Fibroblast of lung (primary cell): ENCODE data around the gene GSG1. TPM values are rescaled to one million over a fixed set of nuclear protein-coding genes. Genes with fewer than 3 reads are reported as not detected.
"Not testable (repeated sequence)": the region's sequence is repeated elsewhere in the genome, so short reads cannot be mapped to it uniquely, and the experiment has no call there.

ENCODE experiments used
- DNase-seq, 2 donors: peaks; one replicate each; pipeline versions ENCODE4 v3.0.0 to v3.0.0-alpha.2; 2010; ENCODE audit warnings: low read depth in 2 of 2
- H2AFZ ChIP-seq: 2 replicates; pipeline ENCODE4 v1.5.1; 2012; ENCODE audit warnings: low read length, control low read depth, inconsistent platforms
- H3K27ac ChIP-seq: 2 replicates; pipeline ENCODE4 v1.5.1; 2011; ENCODE audit warnings: low read length, control low read depth; ENCODE audit not compliant: insufficient read depth
- H3K27me3 ChIP-seq: 2 replicates; pipeline ENCODE4 v1.5.1; 2011; ENCODE audit warnings: mild to moderate bottlenecking, low read length; ENCODE audit not compliant: control insufficient read depth, insufficient read depth
- H3K36me3 ChIP-seq: 2 replicates; pipeline ENCODE4 v1.5.1; 2011; ENCODE audit warnings: low read length; ENCODE audit not compliant: control insufficient read depth, insufficient read depth
- H3K4me1 ChIP-seq: 2 replicates; pipeline ENCODE4 v1.5.1; 2011; ENCODE audit warnings: low read length; ENCODE audit not compliant: control insufficient read depth, insufficient read depth; ENCODE audit errors: extremely low read depth
- H3K4me2 ChIP-seq: 2 replicates; pipeline ENCODE4 v1.5.1; 2011; ENCODE audit warnings: low read length, control low read depth; ENCODE audit not compliant: insufficient read depth; ENCODE audit errors: extremely low read depth
- H3K4me3 ChIP-seq, 4 experiments: fragments of 200-600 bp in 1 of 4; sonication (generic) in 1 of 4; replicated peaks in 1 of 4; 2 replicates each; pipeline ENCODE4 v1.5.1; 2011 to 2016; ENCODE audit warnings: low read length in 4 of 4, low read depth in 3 of 4, mild to moderate bottlenecking in 3 of 4, control low read depth in 2 of 4, inconsistent platforms in 1 of 4, mixed read lengths in 1 of 4; ENCODE audit not compliant: insufficient read depth in 1 of 4; ENCODE audit errors: control extremely low read depth in 1 of 4
- H3K79me2 ChIP-seq: 2 replicates; pipeline ENCODE4 v1.5.1; 2012; ENCODE audit warnings: mild to moderate bottlenecking, low read length, inconsistent platforms; ENCODE audit not compliant: control insufficient read depth, insufficient read depth
- H3K9ac ChIP-seq: 2 replicates; pipeline ENCODE4 v1.5.1; 2011; ENCODE audit warnings: mild to moderate bottlenecking, low read length, control low read depth; ENCODE audit not compliant: insufficient read depth
- H3K9me3 ChIP-seq: 2 replicates; pipeline ENCODE4 v1.5.1; 2012; ENCODE audit warnings: low read depth, low read length; ENCODE audit not compliant: control insufficient read depth, insufficient read depth
- H4K20me1 ChIP-seq: 2 replicates; pipeline ENCODE4 v1.5.1; 2011; ENCODE audit warnings: low read length; ENCODE audit not compliant: control insufficient read depth, insufficient read depth; ENCODE audit errors: extremely low read depth
- CTCF ChIP-seq, 2 donors: IDR thresholded peaks in 1 of 2; conservative IDR thresholded peaks in 1 of 2; 1 replicate in 1 of 2; 2 replicates in 1 of 2; pipeline ENCODE4 v1.5.1; 2011 to 2012; ENCODE audit warnings: low read length in 2 of 2, control low read depth in 1 of 2, inconsistent platforms in 1 of 2, low read depth in 1 of 2, mild to moderate bottlenecking in 1 of 2
- EZH2 ChIP-seq: IDR thresholded peaks from 2 replicates; pipeline ENCODE4 v1.5.1; 2012; ENCODE audit warnings: low read length, control low read depth, mild to moderate bottlenecking; ENCODE audit errors: missing control alignments
- polyA plus RNA-seq, 2 donors: library from polyadenylated mRNA; depleted of rRNA in 1 of 2; stranded (reverse) in 1 of 2; unstranded in 1 of 2; fragments of >200 nt; gene quantifications; 2 replicates each; pipeline ENCODE4 v1.2.1, GENCODE V29; 2011 to 2012; ENCODE audit warnings: missing spikeins in 1 of 2
- total RNA-seq: library from RNA; depleted of rRNA; stranded (reverse); fragments of >200 nt; gene quantifications from 2 replicates; pipeline ENCODE4 v1.2.1, GENCODE V29; 2014

GSG1 gene
- total and polyA plus RNA-seq, 2 donors (not counting 1 experiment from before 2014, with no cell fraction given), result 0.66 to 0.93 TPM

DNA sequence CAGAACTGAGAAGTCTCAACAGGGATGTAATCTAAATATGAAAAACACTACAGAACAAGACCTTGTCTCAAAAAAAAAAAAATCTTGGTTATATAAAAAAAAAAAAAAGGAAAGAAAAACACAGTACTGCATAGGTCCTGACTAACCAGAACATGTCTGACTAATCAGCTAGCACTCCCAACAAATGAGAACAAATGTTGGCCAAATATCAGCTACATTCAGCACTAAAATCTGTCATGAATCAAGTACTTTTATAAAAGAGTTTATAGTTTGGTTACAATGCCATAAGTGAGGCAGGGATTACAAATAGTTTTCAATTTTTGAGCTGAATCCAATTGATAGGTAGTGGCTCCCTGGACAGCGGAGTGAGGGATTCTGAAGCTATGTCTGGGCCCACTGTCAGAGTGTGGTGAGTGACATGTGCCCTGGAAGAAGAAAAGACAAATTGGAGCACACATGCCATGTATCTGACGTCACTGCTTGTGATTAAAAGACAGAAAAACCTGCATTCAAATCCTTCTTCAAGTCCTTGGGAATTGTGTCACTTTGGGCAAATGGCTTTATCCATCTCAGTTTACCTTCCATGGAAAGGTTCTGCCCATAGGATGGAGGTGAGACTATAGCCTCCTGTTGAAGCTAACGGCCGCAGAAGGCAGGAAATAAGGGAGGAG is 64.8 kb downstream of the GSG1 start:
- Histone ChIP-seq H4K20me1 (no peaks in the 10 kb centered on the region), H3K9ac (no peak overlapping the region), H2AFZ (no peak overlapping the region), H3K4me1 (peaks cover 3% of the 10 kb centered on the region), H3K27ac (no peak overlapping the region), H3K9me3 (no peaks in the 10 kb centered on the region), H3K27me3 (no peaks in the 10 kb centered on the region), H3K4me3 (no peak overlapping the region), H3K79me2 (no peaks in the 10 kb centered on the region), H3K4me2 (peak overlapping the region; percentile 44), H3K36me3 (no peaks in the 10 kb centered on the region)
- TF ChIP-seq EZH2 (no peak), CTCF (conservative IDR thresholded peaks at IDR 0.05 in 1 of 2, IDR thresholded peaks at IDR 0.05 in 1 of 2; ENCODE audit: low read depth in 1 of 2, low read length in 2 of 2) (no peak)
- DNase-seq, result peak; percentile 83 to 87

DNA sequence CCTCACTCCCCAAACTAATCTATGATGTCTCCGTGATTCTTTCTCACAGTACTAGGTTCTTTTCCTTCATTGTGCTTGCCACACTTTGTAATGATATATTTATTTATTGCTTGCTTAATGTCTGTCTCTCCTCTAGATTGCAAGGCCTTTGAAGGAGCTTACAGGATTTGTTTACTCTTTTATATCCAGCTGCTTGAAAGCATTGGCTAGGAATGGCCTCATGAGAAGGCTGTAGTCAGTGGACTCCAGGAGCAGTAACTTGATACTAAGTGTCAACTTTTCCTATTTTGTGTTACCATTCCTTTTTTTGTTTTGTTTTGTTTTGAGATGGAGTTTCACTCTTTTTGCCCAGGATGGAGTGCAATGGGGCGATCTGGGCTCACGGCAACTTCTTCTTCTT is 66.6 kb downstream of the GSG1 start:
- DNase-seq, result peak in 1 of 2 donors; percentile 46

DNA sequence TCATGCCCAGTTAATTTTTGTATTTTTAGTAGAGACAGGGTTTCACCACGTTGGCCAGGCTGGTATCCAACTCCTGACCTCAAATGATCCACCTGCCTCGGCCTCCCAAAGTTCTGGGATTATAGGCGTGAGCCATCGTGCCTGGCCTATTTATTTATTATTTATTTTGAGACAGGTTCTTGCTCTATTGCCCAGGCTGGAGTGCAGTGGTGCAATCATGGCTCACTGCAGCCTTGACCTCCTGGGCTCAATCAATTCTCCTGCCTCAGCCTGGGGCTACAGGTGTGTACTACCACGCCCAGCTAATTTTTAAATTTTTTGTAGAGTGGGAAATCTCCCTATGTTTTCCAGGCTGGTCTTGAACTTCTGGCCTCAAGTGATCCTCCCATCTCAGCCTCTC is 68.1 kb downstream of the GSG1 start:
- DNase-seq, H3K9me3 ChIP-seq, H4K20me1 ChIP-seq, H3K4me1 ChIP-seq, H3K79me2 ChIP-seq, H3K9ac ChIP-seq, H3K27ac ChIP-seq, H2AFZ ChIP-seq, H3K36me3 ChIP-seq, H3K4me3 ChIP-seq, H3K4me2 ChIP-seq, H3K27me3 ChIP-seq: not testable (repeated sequence)

More for the DNA sequence above, 66.6 kb downstream of the GSG1 start:
- Histone ChIP-seq H3K4me1 (peaks cover 3% of the 10 kb centered on the region), H3K9ac (no peak overlapping the region), H4K20me1 (no peaks in the 10 kb centered on the region), H3K79me2 (no peaks in the 10 kb centered on the region), H3K27ac (no peak overlapping the region), H3K36me3 (no peaks in the 10 kb centered on the region), H2AFZ (no peak overlapping the region), H3K9me3 (no peaks in the 10 kb centered on the region), H3K4me3 (no peak overlapping the region), H3K4me2 (no peak overlapping the region), H3K27me3 (no peaks in the 10 kb centered on the region)
- no peak for TF ChIP-seq CTCF (conservative IDR thresholded peaks at IDR 0.05 in 1 of 2, IDR thresholded peaks at IDR 0.05 in 1 of 2; ENCODE audit: low read depth in 1 of 2, low read length in 2 of 2)
- TF ChIP-seq EZH2, result no peak

Other genes with a start within 250 kb of the GSG1 start
- 2.3 and 4.8 TPM in 2 replicates for gene GPRC5A, start 212.1 kb downstream of the GSG1 start, total RNA-seq
- 46.8 and 83.8 TPM in 2 replicates for gene GPRC5A, start 212.1 kb downstream of the GSG1 start, polyA plus RNA-seq
- not detected in 2 replicates for gene GPRC5D, start 151.5 kb downstream of the GSG1 start, total RNA-seq
- gene GPRC5D, start 151.5 kb downstream of the GSG1 start, polyA plus RNA-seq, result 0.08 and 0.35 TPM in 2 replicates
- gene HEBP1, start 103.4 kb downstream of the GSG1 start, total RNA-seq, result 23.6 and 33.7 TPM in 2 replicates
- gene HEBP1, start 103.4 kb downstream of the GSG1 start, polyA plus RNA-seq, result 60.0 and 78.2 TPM in 2 replicates
- 6.7 and 10.4 TPM in 2 replicates for gene FAM234B, start 59.3 kb downstream of the GSG1 start, total RNA-seq
- 7.1 and 7.3 TPM in 2 replicates for gene FAM234B, start 59.3 kb downstream of the GSG1 start, polyA plus RNA-seq
- 27.5 and 53.5 TPM in 2 replicates for gene EMP1, start 93.1 kb upstream of the GSG1 start, total RNA-seq
- 374 and 437 TPM in 2 replicates for gene EMP1, start 93.1 kb upstream of the GSG1 start, polyA plus RNA-seq